AG09319 (cell line): ENCODE measurements around the gene PAM.
"Not testable (repeated sequence)": the region's sequence is repeated elsewhere in the genome, so short reads cannot be mapped to it uniquely, and the experiment has no call there.

Experiments used
- DNase-seq: peaks from one replicate; pipeline ENCODE4 v3.0.0-alpha.2; 2010; ENCODE audit warnings: low read depth; ENCODE audit errors: extremely low read depth
- CTCF ChIP-seq: IDR thresholded peaks from 2 replicates; pipeline ENCODE4 v1.5.1; 2011; ENCODE audit warnings: low read depth, mild to moderate bottlenecking, inconsistent platforms, low read length, moderate library complexity

PAM gene

GRCh38 chr5:102771435-102771834, 16.3 kb downstream of the PAM start:
- TF ChIP-seq CTCF = no peak
- DNase-seq = no peak

GRCh38 chr5:102772273-102772672, 17.2 kb downstream of the PAM start:
- no peak for TF ChIP-seq CTCF
- no peak for DNase-seq

- TF ChIP-seq CTCF = no peak
- DNase-seq = no peak
These were observed 18.0 kb downstream of the PAM start for GRCh38 chr5:102773133-102773532.

- DNase-seq = not testable (repeated sequence)
These were observed 20.7 kb downstream of the PAM start for GRCh38 chr5:102775756-102776155.

GRCh38 chr5:102777099-102777498, 22.0 kb downstream of the PAM start:
- DNase-seq = no peak
- no peak for TF ChIP-seq CTCF

GRCh38 chr5:102778478-102778877, 23.4 kb downstream of the PAM start:
- no peak for TF ChIP-seq CTCF
- DNase-seq = no peak

- no peak for DNase-seq
- no peak for TF ChIP-seq CTCF
These were observed 26.3 kb downstream of the PAM start for GRCh38 chr5:102781359-102781758.

- no peak for TF ChIP-seq CTCF
- no peak for DNase-seq
These were observed 26.7 kb downstream of the PAM start for GRCh38 chr5:102781786-102782185.
